ENCODE results near the gene UIMC1.

DNA sequence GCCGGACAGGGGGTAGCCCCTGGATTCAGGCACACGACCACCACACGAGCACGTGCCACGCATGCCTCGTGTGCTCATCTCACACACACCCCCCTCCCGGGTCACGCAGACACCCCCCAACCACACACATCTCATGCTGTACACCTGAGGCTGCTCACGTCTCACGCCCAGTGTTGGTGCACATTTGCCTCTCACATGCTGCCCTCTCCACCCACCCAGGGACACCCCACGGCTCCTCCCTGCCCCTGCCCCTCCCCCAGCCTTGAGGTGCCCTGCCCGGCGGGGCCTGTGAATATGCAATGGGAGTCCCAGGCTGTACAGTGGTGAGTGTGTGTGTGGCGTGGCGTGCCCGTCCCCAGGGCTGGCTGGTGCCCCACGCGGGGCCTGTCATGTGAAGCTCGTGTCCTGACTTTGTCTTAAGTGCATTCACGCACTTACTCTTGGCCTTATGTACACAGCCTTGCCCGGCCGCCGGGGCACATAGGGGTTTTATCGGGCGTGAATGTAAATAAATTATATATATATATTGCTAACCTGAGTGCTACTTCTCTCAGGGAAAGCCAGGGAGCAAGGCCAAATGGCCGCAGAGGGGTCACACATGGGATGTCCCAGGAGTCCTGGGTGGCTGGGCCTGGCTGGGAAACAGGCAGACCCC lies 126.1 kb downstream of the UIMC1 start:
- no peak for TF ChIP-seq POLR2A (IDR thresholded peaks at IDR 0.05)
- TF ChIP-seq, protein P1, sequence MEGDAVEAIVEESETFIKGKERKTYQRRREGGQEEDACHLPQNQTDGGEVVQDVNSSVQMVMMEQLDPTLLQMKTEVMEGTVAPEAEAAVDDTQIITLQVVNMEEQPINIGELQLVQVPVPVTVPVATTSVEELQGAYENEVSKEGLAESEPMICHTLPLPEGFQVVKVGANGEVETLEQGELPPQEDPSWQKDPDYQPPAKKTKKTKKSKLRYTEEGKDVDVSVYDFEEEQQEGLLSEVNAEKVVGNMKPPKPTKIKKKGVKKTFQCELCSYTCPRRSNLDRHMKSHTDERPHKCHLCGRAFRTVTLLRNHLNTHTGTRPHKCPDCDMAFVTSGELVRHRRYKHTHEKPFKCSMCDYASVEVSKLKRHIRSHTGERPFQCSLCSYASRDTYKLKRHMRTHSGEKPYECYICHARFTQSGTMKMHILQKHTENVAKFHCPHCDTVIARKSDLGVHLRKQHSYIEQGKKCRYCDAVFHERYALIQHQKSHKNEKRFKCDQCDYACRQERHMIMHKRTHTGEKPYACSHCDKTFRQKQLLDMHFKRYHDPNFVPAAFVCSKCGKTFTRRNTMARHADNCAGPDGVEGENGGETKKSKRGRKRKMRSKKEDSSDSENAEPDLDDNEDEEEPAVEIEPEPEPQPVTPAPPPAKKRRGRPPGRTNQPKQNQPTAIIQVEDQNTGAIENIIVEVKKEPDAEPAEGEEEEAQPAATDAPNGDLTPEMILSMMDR (IDR thresholded peaks at IDR 0.05): no peak
